Activated CD4-positive, alpha-beta memory T cell treated with anti-CD3 and anti-CD28 coated beads for 36 hours (primary cell): ENCODE data around the gene TSBP1. TPM values are rescaled to one million over a fixed set of nuclear protein-coding genes. Genes with fewer than 3 reads are reported as not detected.
"Not testable (repeated sequence)": the region's sequence is repeated elsewhere in the genome, so short reads cannot be mapped to it uniquely, and the experiment has no call there.

Source experiments
- CTCF ChIA-PET: fragments of 350-600 bp; sonication (Branson Sonifier 250); formaldehyde crosslinking; loops from one replicate; lab custom pipeline; 2021; ENCODE audit warnings: antibody characterized with exemption, inconsistent platforms; lab: Charles Lee
- POLR2A ChIA-PET: fragments of 350-600 bp; sonication (Branson Sonifier 250); formaldehyde crosslinking; loops from one replicate; lab custom pipeline; 2021; ENCODE audit warnings: antibody characterized with exemption; lab: Charles Lee
- DNase-seq: peaks from one replicate; pipeline ENCODE4 v3.0.0-alpha.2; 2020
- H3K27ac Mint-ChIP-seq: one replicate; pipeline ENCODE4 v1.8.0; 2021; ENCODE audit warnings: mixed read lengths
- H3K27me3 Mint-ChIP-seq: one replicate; pipeline ENCODE4 v1.8.0; 2021; ENCODE audit warnings: mixed read lengths
- H3K36me3 Mint-ChIP-seq: one replicate; pipeline ENCODE4 v1.8.0; 2021; ENCODE audit warnings: mixed read lengths
- H3K4me1 Mint-ChIP-seq: one replicate; pipeline ENCODE4 v1.8.0; 2021; ENCODE audit warnings: low read depth, mixed read lengths
- H3K4me3 Mint-ChIP-seq: one replicate; pipeline ENCODE4 v1.8.0; 2021; ENCODE audit warnings: mild to moderate bottlenecking, mixed read lengths
- H3K9me3 Mint-ChIP-seq: one replicate; pipeline ENCODE4 v1.8.0; 2021; ENCODE audit warnings: mixed read lengths
- intact Hi-C: fragments of 100-400 bp; cut with micrococcal nuclease; formaldehyde crosslinking; loops from one replicate; pipeline ENCODE4 v1.15.1; 2023
- total RNA-seq, 2 experiments: library from RNA; stranded (reverse); gene quantifications; one replicate each; pipeline ENCODE4 v1.2.3, GENCODE V29; 2021

Gene TSBP1
- total RNA-seq, 2 experiments from 2014 or later: not detected

DNA sequence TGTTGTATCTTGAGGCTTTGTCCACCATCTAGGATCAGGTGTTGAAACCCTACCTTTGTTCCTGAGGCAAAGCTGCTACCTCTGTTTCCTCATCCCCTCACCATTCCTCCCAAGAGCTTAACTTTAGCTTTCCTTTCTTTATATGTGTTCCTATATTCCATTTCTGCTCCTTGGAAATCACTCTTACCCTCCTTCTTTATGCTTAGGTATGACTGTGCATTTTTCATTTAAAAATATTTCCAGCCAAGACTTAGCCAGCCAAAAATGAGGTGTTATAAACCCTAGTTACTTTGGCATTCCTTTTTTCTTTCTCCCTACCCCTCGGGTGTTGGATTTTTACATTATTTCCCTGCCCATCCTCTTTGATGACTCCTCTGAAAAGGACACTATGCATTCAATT is 57.7 kb downstream of the TSBP1 start:
- ChIA-PET CTCF (no interaction called here), POLR2A (no interaction called here)
- no peak overlapping the region for H3K27ac Mint-ChIP-seq
- no peaks in the 10 kb centered on the region for H3K36me3 Mint-ChIP-seq
- no peaks in the 10 kb centered on the region for H3K4me1 Mint-ChIP-seq
- H3K9me3 Mint-ChIP-seq: no peaks in the 10 kb centered on the region
- intact Hi-C loops: no loop called here
- H3K4me3 Mint-ChIP-seq: no peak overlapping the region
- DNase-seq: no peak
- H3K27me3 Mint-ChIP-seq: peaks cover 17% of the 10 kb centered on the region

DNA sequence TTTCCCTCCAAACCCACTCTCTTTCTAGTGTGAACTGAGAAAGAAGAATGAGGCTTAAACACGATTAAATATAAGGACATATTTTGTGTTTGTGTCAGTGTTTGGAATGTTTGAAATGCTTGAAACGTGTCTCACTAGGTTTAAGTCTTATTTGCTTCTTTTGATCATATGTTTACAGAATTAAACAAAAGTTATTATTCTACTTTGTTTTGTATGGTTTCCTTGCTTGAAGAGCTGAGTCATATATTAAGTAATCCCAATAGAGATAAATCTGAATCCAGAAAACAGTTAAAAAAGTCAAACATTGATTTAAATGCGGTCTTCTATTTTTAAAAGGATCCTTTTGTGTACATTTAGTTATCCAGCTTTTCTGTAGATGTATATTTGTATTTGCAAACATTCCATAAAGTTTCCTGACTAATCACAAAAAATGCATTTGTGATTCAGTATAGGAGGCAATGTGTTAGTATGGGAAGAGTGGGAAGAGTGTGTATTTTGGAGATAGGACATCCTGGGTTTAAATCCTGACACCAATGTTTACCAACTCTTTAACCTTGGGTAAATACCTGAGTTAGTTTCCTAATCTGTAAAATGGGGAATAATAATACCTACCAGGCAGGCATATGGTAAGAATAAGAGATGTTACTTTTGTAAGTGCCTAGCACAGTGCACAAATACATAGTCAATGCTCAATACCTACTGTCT is 72.9 kb downstream of the TSBP1 start:
- ChIA-PET CTCF (no interaction called here), POLR2A (no interaction called here)
- Mint-ChIP-seq H3K27ac (no peak overlapping the region), H3K4me3 (no peak overlapping the region), H3K9me3 (no peaks in the 10 kb centered on the region), H3K4me1 (no peaks in the 10 kb centered on the region), H3K27me3 (peaks cover 14% of the 10 kb centered on the region), H3K36me3 (no peaks in the 10 kb centered on the region)
- intact Hi-C loops: no loop called here
- no peak for DNase-seq

DNA sequence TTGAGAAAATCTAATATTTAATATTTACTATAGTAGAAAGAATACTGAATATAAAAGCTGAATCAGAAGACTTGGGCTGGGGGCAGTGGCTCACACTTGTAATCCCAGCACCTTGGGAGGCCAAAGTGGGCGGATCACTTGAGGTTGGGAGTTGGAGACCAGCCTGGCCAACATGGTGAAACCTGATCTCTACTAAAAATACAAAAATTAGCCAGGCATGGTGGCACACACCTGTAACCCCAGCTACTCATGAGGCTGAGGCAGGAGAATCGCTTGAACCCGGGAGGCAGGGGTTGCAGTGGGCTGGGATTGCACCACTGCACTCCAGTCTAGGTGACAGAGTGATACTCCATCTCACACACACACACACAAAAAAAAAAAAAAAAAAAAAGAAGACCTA is 76.7 kb downstream of the TSBP1 start:
- CTCF ChIA-PET, intact Hi-C loops, H3K4me3 Mint-ChIP-seq, H3K4me1 Mint-ChIP-seq, H3K9me3 Mint-ChIP-seq, POLR2A ChIA-PET, DNase-seq, H3K36me3 Mint-ChIP-seq, H3K27ac Mint-ChIP-seq: not testable (repeated sequence)
- peaks cover 28% of the 10 kb centered on the region for H3K27me3 Mint-ChIP-seq

DNA sequence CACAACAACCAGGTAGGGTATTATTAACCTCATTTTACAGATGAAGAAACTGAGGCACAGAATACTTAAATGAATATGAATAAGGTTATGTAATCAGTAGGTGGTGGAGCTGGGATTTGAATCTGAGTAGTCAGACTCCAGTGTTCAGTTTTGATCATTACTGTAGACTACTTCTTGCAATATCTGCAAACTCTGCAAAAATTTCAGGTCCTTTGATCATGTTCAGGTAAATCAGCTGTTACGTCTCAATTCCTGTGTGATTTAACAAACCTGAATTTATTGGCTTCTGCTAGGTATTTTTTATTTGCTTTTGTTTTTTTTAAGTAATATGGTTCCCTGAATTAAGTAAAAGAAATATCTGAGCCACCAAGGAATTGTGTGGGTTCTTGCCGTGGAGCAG is 77.1 kb downstream of the TSBP1 start:
- peaks cover 28% of the 10 kb centered on the region for H3K27me3 Mint-ChIP-seq

DNA sequence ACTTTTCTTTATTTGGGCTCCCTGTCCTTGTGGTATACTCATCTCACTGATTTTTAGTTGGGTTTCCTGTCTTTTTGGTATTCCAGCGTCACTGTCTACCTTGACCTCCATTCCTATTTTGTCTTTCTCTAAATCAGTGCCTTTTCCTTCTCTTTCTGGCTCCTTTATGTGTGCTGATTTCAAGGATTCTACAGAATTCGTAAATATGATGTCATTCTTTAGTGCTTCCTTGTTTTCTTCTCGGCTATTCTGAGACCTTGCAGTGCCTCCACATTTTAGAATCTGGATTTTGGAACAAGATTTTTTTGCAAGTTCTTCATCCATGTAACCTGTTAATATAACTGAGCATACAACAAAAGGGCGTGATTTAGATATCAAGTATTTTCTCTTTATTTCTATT is 78.0 kb downstream of the TSBP1 start:
- intact Hi-C loops: no loop called here
- no peaks in the 10 kb centered on the region for H3K4me1 Mint-ChIP-seq
- ChIA-PET CTCF (no interaction called here), POLR2A (no interaction called here)
- H3K27me3 Mint-ChIP-seq: peaks cover 26% of the 10 kb centered on the region
- DNase-seq: no peak
- no peak overlapping the region for H3K4me3 Mint-ChIP-seq
- no peaks in the 10 kb centered on the region for H3K9me3 Mint-ChIP-seq
- H3K27ac Mint-ChIP-seq: no peak overlapping the region
- no peaks in the 10 kb centered on the region for H3K36me3 Mint-ChIP-seq

More for the DNA sequence above, 77.1 kb downstream of the TSBP1 start:
- Mint-ChIP-seq H3K27ac (no peak overlapping the region), H3K36me3 (no peaks in the 10 kb centered on the region), H3K4me1 (no peaks in the 10 kb centered on the region), H3K4me3 (no peak overlapping the region), H3K9me3 (no peaks in the 10 kb centered on the region)
- intact Hi-C loops: no loop called here
- POLR2A ChIA-PET: no interaction called here
- no peak for DNase-seq
- CTCF ChIA-PET: no interaction called here

DNA sequence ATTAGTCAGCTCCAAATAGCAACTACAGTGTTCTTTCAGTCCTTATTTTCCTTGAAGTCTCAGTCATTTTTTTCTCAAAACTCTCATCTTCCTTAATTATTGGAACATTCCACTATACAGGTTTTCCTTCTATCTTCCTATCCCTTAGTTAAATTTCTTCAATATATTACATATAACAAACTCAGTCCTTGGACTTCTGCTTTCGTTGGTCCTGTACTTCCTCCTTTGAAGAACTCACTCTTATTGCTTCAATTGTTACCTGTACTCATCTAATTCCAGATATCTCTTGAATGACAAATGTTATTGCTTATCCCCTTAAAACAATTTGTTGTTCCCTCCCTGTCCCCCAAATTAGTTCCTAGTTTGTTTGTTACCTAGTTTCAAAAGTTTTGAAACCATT is 80.2 kb downstream of the TSBP1 start:
- no peak for DNase-seq
- peaks cover 26% of the 10 kb centered on the region for H3K27me3 Mint-ChIP-seq
- ChIA-PET POLR2A (no interaction called here), CTCF (no interaction called here)
- no peak overlapping the region for H3K27ac Mint-ChIP-seq
- no peak overlapping the region for H3K4me3 Mint-ChIP-seq
- H3K36me3 Mint-ChIP-seq: no peaks in the 10 kb centered on the region
- no peaks in the 10 kb centered on the region for H3K9me3 Mint-ChIP-seq
- intact Hi-C loops: no loop called here
- no peaks in the 10 kb centered on the region for H3K4me1 Mint-ChIP-seq

DNA sequence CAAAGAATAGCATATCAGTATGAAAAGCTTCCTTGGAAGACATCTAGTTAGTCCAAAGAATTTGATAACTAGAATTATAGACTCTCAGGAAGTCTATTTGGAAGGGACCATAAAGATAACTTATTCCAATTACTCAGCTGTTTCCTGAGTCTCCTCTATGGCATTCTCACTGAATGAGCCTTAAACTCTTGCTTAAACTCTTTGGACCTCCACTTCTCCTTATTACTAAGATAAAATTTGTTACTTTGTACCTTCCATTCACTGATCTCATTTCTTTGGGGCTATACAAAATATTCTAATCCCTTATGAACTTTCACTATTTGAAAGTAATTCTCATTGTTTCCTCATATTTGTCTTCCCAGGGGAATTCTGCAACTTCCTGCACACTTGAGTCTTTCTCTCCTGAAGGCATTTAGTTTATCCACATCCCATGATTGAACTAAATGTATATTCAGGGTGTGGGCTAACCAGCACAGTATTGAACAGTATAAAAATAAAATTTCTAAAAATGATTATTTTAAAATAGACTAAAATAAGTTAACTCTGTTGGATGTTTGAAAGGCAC is 80.7 kb downstream of the TSBP1 start:
- CTCF ChIA-PET: no interaction called here
- no peaks in the 10 kb centered on the region for H3K4me1 Mint-ChIP-seq
- no peak overlapping the region for H3K27ac Mint-ChIP-seq
- intact Hi-C loops: no loop called here
- no peak for DNase-seq
- H3K27me3 Mint-ChIP-seq: peaks cover 24% of the 10 kb centered on the region
- H3K9me3 Mint-ChIP-seq: no peaks in the 10 kb centered on the region
- no peaks in the 10 kb centered on the region for H3K36me3 Mint-ChIP-seq
- POLR2A ChIA-PET: no interaction called here
- H3K4me3 Mint-ChIP-seq: no peak overlapping the region

DNA sequence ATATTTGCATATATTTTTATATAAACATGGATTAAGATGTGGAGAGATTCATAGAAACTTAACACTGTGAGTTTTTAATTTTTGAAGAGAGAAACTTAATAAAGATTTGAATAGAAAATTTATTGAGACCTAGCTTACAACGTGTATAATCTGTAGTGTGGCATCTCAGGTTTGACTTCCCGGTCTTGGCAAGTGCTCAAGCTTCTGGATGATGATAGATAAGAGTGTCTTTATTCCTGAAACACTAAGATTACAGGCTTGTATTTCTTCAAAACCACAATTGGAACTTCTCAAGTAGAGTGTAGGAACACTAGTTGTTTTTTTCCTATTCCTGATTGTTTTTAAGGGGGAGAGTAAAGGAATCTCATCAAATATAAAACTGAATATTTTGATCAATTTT is 83.3 kb downstream of the TSBP1 start:
- Mint-ChIP-seq H3K27ac (no peak overlapping the region), H3K4me3 (no peak overlapping the region), H3K9me3 (no peaks in the 10 kb centered on the region), H3K27me3 (peaks cover 17% of the 10 kb centered on the region), H3K36me3 (no peaks in the 10 kb centered on the region), H3K4me1 (no peaks in the 10 kb centered on the region)
- DNase-seq: no peak
- ChIA-PET POLR2A (no interaction called here), CTCF (no interaction called here)
- intact Hi-C loops: no loop called here

DNA sequence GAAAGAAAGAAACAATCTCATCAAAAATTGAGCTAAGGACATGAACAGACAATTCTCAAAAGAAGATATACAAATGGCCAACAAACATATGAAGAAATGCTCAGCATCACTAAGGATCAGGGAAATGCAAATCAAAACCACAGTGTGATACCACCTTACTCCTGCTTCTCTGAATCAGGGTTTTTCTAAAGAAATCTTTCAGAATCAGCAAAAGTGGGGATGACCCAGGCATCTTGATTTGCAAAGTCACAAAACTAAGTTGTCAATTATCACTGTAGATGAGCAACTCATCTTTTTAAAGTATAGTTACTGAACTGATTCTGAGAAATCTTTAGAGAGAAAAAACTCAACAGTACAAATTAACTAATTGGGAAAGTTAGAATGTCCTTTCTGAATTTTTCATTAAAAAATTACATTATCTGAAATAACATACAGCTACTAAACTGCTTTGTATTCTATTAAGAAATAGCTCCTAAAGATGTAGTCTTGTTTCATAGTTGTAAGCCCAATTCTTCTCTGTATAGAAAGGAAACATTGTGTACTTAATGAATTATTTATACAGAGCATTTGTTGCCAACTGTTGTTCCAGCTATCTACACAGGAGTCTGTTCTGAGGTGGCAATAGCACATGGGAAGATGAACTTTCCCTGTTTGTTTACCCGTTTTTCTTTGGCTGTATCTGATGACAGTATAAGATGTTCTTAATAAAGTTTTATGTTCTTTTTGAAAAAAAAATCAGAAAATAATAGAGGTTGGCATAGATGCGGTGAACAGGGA is 97.7 kb downstream of the TSBP1 start:
- intact Hi-C loops, DNase-seq, H3K27ac Mint-ChIP-seq, POLR2A ChIA-PET, H3K36me3 Mint-ChIP-seq, H3K4me3 Mint-ChIP-seq, H3K9me3 Mint-ChIP-seq: not testable (repeated sequence)
- Mint-ChIP-seq H3K27me3 (peaks cover 13% of the 10 kb centered on the region), H3K4me1 (peaks cover 11% of the 10 kb centered on the region)
- CTCF ChIA-PET: interaction anchor here (0.8 kb wide), 1 partner anchor 157 kb away, joined by 3 read pairs; no protein-coding TSS in a partner anchor

DNA sequence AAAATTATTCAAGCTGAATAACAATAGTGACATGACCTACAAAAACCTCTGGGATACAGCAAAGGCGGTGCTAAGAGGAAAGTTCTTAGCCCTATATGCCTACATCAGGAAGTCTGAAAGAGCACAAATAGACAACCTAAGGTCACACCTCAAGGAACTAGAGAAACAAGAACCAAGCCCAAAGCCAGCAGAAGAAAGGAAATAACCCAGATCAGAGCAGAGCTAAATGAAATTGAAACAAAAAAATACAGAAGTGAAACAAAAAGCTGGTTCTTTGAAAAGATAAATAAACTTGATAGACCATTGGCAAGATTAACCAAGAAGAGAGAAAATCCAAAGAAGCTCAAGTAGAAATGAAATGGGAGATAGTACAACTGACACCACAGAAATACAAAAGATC is 100.3 kb downstream of the TSBP1 start:
- DNase-seq: no peak
- intact Hi-C loops: no loop called here
- ChIA-PET CTCF (interaction anchor here (1.0 kb wide), 1 partner anchor 16 kb away, joined by 4 read pairs; no protein-coding TSS in a partner anchor), POLR2A (no interaction called here)
- Mint-ChIP-seq H3K27ac (no peak overlapping the region), H3K27me3 (peaks cover 10% of the 10 kb centered on the region), H3K9me3 (no peaks in the 10 kb centered on the region), H3K36me3 (no peaks in the 10 kb centered on the region), H3K4me3 (no peak overlapping the region), H3K4me1 (peaks cover 11% of the 10 kb centered on the region)

DNA sequence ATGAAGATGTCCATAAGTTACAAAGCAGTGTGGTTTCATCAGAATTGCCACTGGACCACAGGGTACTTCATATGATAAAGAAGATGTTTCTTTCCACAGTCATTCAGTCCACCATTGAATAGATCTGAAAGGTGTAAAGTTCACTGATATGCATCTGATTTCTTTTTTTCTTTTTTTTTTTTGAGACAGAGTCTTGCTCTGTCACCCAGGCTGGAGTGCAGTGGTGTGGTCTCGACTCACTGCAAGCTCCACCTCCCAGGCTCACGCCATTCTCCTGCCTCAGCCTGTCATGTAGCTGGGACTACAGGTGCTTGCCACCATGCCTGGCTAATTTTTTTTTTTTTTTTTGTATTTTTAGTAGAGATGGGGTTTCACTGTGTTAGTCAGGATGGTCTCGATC is 103.2 kb downstream of the TSBP1 start:
- H3K27ac Mint-ChIP-seq, H3K9me3 Mint-ChIP-seq, H3K4me3 Mint-ChIP-seq, intact Hi-C loops, DNase-seq, POLR2A ChIA-PET, H3K36me3 Mint-ChIP-seq: not testable (repeated sequence)
- CTCF ChIA-PET: interaction anchor here (1.8 kb wide), 1 partner anchor 23 kb away, joined by 5 read pairs; no protein-coding TSS in a partner anchor
- H3K4me1 Mint-ChIP-seq: peaks cover 11% of the 10 kb centered on the region
- peaks cover 10% of the 10 kb centered on the region for H3K27me3 Mint-ChIP-seq

DNA sequence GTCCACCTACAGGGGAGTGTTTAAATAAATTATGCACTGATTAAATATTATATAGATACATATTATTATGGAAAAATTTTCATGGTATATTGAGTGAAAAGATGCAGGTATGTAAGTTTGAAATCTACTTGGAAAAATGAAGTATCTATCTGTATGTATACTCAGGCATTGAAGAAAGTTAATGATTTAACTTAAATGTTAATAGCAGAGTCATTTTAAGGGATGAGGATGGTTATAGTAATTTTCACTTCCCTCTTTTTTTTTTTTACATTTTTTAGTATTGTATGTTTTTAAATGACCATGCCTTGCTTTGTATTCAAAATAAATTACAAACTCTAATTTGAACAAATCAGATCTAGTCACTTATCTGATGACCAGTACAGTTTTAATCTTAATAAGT is 104.7 kb downstream of the TSBP1 start:
- peaks cover 8% of the 10 kb centered on the region for H3K27me3 Mint-ChIP-seq
- H3K4me3 Mint-ChIP-seq: no peak overlapping the region
- H3K9me3 Mint-ChIP-seq: no peaks in the 10 kb centered on the region
- no peak overlapping the region for H3K27ac Mint-ChIP-seq
- intact Hi-C loops: no loop called here
- H3K4me1 Mint-ChIP-seq: peaks cover 11% of the 10 kb centered on the region
- DNase-seq: no peak
- H3K36me3 Mint-ChIP-seq: no peaks in the 10 kb centered on the region
- POLR2A ChIA-PET: no interaction called here
- CTCF ChIA-PET: interaction anchor here (0.5 to 1.8 kb wide), 3 partner anchors 22 to 571 kb away, joined by 3 to 5 read pairs (median 3); partner anchors contain the start of gene TAP2
